HepG2 (cell line): ENCODE measurements around the gene TSPAN3. TPM values are rescaled to one million over a fixed set of nuclear protein-coding genes. Genes with fewer than 3 reads are reported as not detected.

Experiments used
- BHLHE40 ChIP-seq: IDR thresholded peaks from 2 replicates; pipeline ENCODE4 v1.6.1; 2011; ENCODE audit warnings: low read length, improper control_type of control experiment
- HNRNPK ChIP-seq: fragments of 200-400 bp; formaldehyde crosslinking; IDR thresholded peaks from 2 replicates; pipeline ENCODE4 v1.6.1; 2018; ENCODE audit warnings: low read length, low read depth, moderate library complexity, mild to moderate bottlenecking; ENCODE audit not compliant: poor library complexity, severe bottlenecking
- KDM3A ChIP-seq: IDR thresholded peaks from 2 replicates; pipeline ENCODE4 v1.6.1; 2018; ENCODE audit warnings: low read depth, missing compliant biosample characterization
- KLF11 ChIP-seq: IDR thresholded peaks from 2 replicates; pipeline ENCODE4 v1.6.1; 2016; ENCODE audit warnings: missing compliant biosample characterization
- MAFF ChIP-seq: IDR thresholded peaks from 2 replicates; pipeline ENCODE4 v1.6.1; 2011; ENCODE audit warnings: low read depth, low read length, improper control_type of control experiment
- MEF2D ChIP-seq: sonication (generic); formaldehyde crosslinking; IDR thresholded peaks from 2 replicates; pipeline ENCODE4 v1.5.1; 2020; ENCODE audit warnings: mild to moderate bottlenecking, missing genetic modification reagents
- MEIS2 ChIP-seq: sonication (generic); formaldehyde crosslinking; IDR thresholded peaks from 2 replicates; pipeline ENCODE4 v1.9.0; 2021; ENCODE audit warnings: mild to moderate bottlenecking, missing genetic modification reagents
- PRDM4 ChIP-seq: sonication (generic); formaldehyde crosslinking; IDR thresholded peaks from 2 replicates; pipeline ENCODE4 v1.9.0; 2021; ENCODE audit warnings: missing genetic modification reagents, borderline replicate concordance
- RARG ChIP-seq: sonication (generic); formaldehyde crosslinking; IDR thresholded peaks from 2 replicates; pipeline ENCODE4 v1.4.0; 2020; ENCODE audit warnings: low read depth, mild to moderate bottlenecking, missing genetic modification reagents
- RFX1 ChIP-seq: fragments of 450-650 bp; IDR thresholded peaks from 2 replicates; pipeline ENCODE4 v1.6.1; 2017
- RFX3 ChIP-seq: IDR thresholded peaks from 2 replicates; pipeline ENCODE4 v1.6.1; 2016; ENCODE audit warnings: missing biosample characterization, missing genetic modification reagents
- SP2 ChIP-seq: sonication (generic); formaldehyde crosslinking; IDR thresholded peaks from 2 replicates; pipeline ENCODE4 v1.5.1; 2020; ENCODE audit warnings: mild to moderate bottlenecking, missing genetic modification reagents
- ZC3H4 ChIP-seq: sonication (generic); formaldehyde crosslinking; IDR thresholded peaks from 2 replicates; pipeline ENCODE4 v1.4.0; 2020; ENCODE audit warnings: missing genetic modification reagents, borderline replicate concordance
- ZNF124 ChIP-seq: sonication (generic); formaldehyde crosslinking; IDR thresholded peaks from 2 replicates; pipeline ENCODE4 v1.4.0; 2020; ENCODE audit warnings: missing genetic modification reagents
- ZNF296 ChIP-seq: sonication (generic); formaldehyde crosslinking; conservative IDR thresholded peaks from 2 replicates; pipeline ENCODE4 v1.5.0; 2020; ENCODE audit warnings: mild to moderate bottlenecking, missing genetic modification reagents
- ZNF335 ChIP-seq: sonication (generic); formaldehyde crosslinking; IDR thresholded peaks from 2 replicates; pipeline ENCODE4 v1.4.0; 2020; ENCODE audit warnings: missing genetic modification reagents
- ZNF354B ChIP-seq: sonication (generic); formaldehyde crosslinking; IDR thresholded peaks from 2 replicates; pipeline ENCODE4 v1.8.0; 2022; ENCODE audit warnings: mild to moderate bottlenecking, missing genetic modification reagents
- ZNF383 ChIP-seq: sonication (generic); formaldehyde crosslinking; IDR thresholded peaks from 2 replicates; pipeline ENCODE4 v1.4.0; 2020; ENCODE audit warnings: missing genetic modification reagents, mild to moderate bottlenecking, borderline replicate concordance
- ZNF564 ChIP-seq: sonication (generic); formaldehyde crosslinking; IDR thresholded peaks from 2 replicates; pipeline ENCODE4 v1.8.1; 2023; ENCODE audit warnings: mild to moderate bottlenecking, missing genetic modification reagents
- ZNF709 ChIP-seq: sonication (generic); formaldehyde crosslinking; IDR thresholded peaks from 2 replicates; pipeline ENCODE4 v1.5.0; 2020; ENCODE audit warnings: mild to moderate bottlenecking, missing genetic modification reagents
- polyA plus RNA-seq, 8 experiments: library from polyadenylated mRNA; depleted of rRNA in 3 of 8; stranded (reverse) in 7 of 8; unstranded in 1 of 8; fragments of >200 nt; fragmentation: Illumina TruSeq in 4 of 8; extraction: Trizol in 4 of 8; gene quantifications; 2 replicates each; pipeline versions ENCODE4 v1.2.1 to v1.2.3, GENCODE V29; 2011 to 2016; ENCODE audit warnings: low read depth in 4 of 8, missing spikeins in 1 of 8, mixed read lengths in 1 of 8; ENCODE audit not compliant: insufficient read depth in 1 of 8
- total RNA-seq, 5 experiments: library from RNA; depleted of rRNA; stranded (reverse); fragments of >200 nt; fragmentation: Illumina TruSeq; extraction: Trizol; gene quantifications; 2 replicates each; pipeline ENCODE4 v1.2.3, GENCODE V29; 2016; ENCODE audit warnings: low read depth in 1 of 5
- TF ChIP-seq, protein P1 (sequence below): sonication (generic); formaldehyde crosslinking; IDR thresholded peaks from 2 replicates; pipeline ENCODE4 v1.9.0; 2021; ENCODE audit warnings: missing genetic modification reagents, borderline replicate concordance
- TF ChIP-seq, protein P2 (sequence below): sonication (generic); formaldehyde crosslinking; IDR thresholded peaks from 2 replicates; pipeline ENCODE4 v1.5.1; 2020; ENCODE audit warnings: mild to moderate bottlenecking, missing genetic modification reagents, moderate library complexity

TSPAN3 gene
- total and polyA plus RNA-seq, 2 of the 13 experiments (the other 11 are each of a cell fraction or from before 2014, with no cell fraction given): 167 to 170 TPM

GRCh38 chr15:77070495-77071304 lies at the start of gene TSPAN3 (continued):
- TF ChIP-seq KLF11: no peak
- TF ChIP-seq MEF2D: no peak
- TF ChIP-seq ZC3H4 (CRISPR knock-in tag): no peak
- TF ChIP-seq MEIS2 (CRISPR knock-in tag): 0 out of 2 replicates have a peak, but pooled peaks have one; percentile 54
- TF ChIP-seq, protein P1, sequence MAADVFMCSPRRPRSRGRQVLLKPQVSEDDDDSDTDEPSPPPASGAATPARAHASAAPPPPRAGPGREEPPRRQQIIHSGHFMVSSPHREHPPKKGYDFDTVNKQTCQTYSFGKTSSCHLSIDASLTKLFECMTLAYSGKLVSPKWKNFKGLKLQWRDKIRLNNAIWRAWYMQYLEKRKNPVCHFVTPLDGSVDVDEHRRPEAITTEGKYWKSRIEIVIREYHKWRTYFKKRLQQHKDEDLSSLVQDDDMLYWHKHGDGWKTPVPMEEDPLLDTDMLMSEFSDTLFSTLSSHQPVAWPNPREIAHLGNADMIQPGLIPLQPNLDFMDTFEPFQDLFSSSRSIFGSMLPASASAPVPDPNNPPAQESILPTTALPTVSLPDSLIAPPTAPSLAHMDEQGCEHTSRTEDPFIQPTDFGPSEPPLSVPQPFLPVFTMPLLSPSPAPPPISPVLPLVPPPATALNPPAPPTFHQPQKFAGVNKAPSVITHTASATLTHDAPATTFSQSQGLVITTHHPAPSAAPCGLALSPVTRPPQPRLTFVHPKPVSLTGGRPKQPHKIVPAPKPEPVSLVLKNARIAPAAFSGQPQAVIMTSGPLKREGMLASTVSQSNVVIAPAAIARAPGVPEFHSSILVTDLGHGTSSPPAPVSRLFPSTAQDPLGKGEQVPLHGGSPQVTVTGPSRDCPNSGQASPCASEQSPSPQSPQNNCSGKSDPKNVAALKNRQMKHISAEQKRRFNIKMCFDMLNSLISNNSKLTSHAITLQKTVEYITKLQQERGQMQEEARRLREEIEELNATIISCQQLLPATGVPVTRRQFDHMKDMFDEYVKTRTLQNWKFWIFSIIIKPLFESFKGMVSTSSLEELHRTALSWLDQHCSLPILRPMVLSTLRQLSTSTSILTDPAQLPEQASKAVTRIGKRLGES: no peak
- TF ChIP-seq ZNF335: no peak
- TF ChIP-seq KDM3A (CRISPR knock-in tag): no peak
- TF ChIP-seq ZNF383: no peak
- no peak for TF ChIP-seq BHLHE40
- no peak for TF ChIP-seq ZNF296 (CRISPR knock-in tag)
- TF ChIP-seq PRDM4 (CRISPR knock-in tag): no peak
- peak; percentile 75 for TF ChIP-seq SP2 (CRISPR knock-in tag)
- TF ChIP-seq ZNF124 (CRISPR knock-in tag): no peak
- TF ChIP-seq ZNF354B: no peak
- TF ChIP-seq, protein P2, sequence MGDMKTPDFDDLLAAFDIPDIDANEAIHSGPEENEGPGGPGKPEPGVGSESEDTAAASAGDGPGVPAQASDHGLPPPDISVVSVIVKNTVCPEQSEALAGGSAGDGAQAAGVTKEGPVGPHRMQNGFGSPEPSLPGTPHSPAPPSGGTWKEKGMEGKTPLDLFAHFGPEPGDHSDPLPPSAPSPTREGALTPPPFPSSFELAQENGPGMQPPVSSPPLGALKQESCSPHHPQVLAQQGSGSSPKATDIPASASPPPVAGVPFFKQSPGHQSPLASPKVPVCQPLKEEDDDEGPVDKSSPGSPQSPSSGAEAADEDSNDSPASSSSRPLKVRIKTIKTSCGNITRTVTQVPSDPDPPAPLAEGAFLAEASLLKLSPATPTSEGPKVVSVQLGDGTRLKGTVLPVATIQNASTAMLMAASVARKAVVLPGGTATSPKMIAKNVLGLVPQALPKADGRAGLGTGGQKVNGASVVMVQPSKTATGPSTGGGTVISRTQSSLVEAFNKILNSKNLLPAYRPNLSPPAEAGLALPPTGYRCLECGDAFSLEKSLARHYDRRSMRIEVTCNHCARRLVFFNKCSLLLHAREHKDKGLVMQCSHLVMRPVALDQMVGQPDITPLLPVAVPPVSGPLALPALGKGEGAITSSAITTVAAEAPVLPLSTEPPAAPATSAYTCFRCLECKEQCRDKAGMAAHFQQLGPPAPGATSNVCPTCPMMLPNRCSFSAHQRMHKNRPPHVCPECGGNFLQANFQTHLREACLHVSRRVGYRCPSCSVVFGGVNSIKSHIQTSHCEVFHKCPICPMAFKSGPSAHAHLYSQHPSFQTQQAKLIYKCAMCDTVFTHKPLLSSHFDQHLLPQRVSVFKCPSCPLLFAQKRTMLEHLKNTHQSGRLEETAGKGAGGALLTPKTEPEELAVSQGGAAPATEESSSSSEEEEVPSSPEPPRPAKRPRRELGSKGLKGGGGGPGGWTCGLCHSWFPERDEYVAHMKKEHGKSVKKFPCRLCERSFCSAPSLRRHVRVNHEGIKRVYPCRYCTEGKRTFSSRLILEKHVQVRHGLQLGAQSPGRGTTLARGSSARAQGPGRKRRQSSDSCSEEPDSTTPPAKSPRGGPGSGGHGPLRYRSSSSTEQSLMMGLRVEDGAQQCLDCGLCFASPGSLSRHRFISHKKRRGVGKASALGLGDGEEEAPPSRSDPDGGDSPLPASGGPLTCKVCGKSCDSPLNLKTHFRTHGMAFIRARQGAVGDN (CRISPR knock-in tag): peak; percentile 79
- TF ChIP-seq ZNF564: no peak
- peak; percentile 74 for TF ChIP-seq RFX3 (CRISPR knock-in tag)
- TF ChIP-seq HNRNPK: no peak
- TF ChIP-seq ZNF709 (CRISPR knock-in tag): no peak
- peak; percentile 79 for TF ChIP-seq RFX1
- no peak for TF ChIP-seq MAFF
- no peak for TF ChIP-seq RARG
